Mesendoderm (in vitro differentiated cells): ENCODE results near the gene C16orf90.
A peak's percentile ranks its signal among the peaks of the same experiment; 100 is the strongest.

ENCODE experiments used
- DNase-seq: peaks from one replicate; pipeline ENCODE4 v3.0.0; 2013
- H2AK5ac ChIP-seq: 2 replicates; pipeline ENCODE4 v1.6.1; 2013; ENCODE audit warnings: low read length, inconsistent platforms
- H2BK120ac ChIP-seq: 2 replicates; pipeline ENCODE4 v1.6.1; 2013; ENCODE audit warnings: low read depth, mild to moderate bottlenecking, low read length, moderate library complexity, mixed read lengths
- H2BK15ac ChIP-seq: replicated peaks from 2 replicates; pipeline ENCODE4 v1.6.1; 2013; ENCODE audit warnings: low read depth, mild to moderate bottlenecking, moderate library complexity
- H2BK5ac ChIP-seq: 2 replicates; pipeline ENCODE4 v1.6.1; 2013; ENCODE audit warnings: low read length, inconsistent platforms
- H3K18ac ChIP-seq: 2 replicates; pipeline ENCODE4 v1.6.1; 2013; ENCODE audit warnings: mild to moderate bottlenecking, low read length, mixed read lengths
- H3K23ac ChIP-seq: one replicate; pipeline ENCODE4 v1.6.1; 2013; ENCODE audit warnings: low read length
- H3K27ac ChIP-seq: 2 replicates; pipeline ENCODE4 v1.5.1; 2013; ENCODE audit warnings: low read depth, mild to moderate bottlenecking, inconsistent platforms, low read length, moderate library complexity
- H3K27me3 ChIP-seq: 2 replicates; pipeline ENCODE4 v1.6.1; 2013; ENCODE audit warnings: low read length, control low read depth, mild to moderate bottlenecking, inconsistent platforms; ENCODE audit not compliant: insufficient read depth, poor library complexity
- H3K36me3 ChIP-seq: 2 replicates; pipeline ENCODE4 v1.6.1; 2013; ENCODE audit warnings: low read length, inconsistent platforms; ENCODE audit not compliant: control insufficient read depth, insufficient read depth
- H3K4ac ChIP-seq: one replicate; pipeline ENCODE4 v1.6.1; 2013; ENCODE audit warnings: low read depth, mild to moderate bottlenecking, low read length, moderate library complexity
- H3K4me1 ChIP-seq: 2 replicates; pipeline ENCODE4 v1.6.1; 2013; ENCODE audit warnings: low read depth, low read length, inconsistent platforms; ENCODE audit not compliant: control insufficient read depth
- H3K4me2 ChIP-seq: 2 replicates; pipeline ENCODE4 v1.6.1; 2013; ENCODE audit warnings: low read length
- H3K4me3 ChIP-seq: 2 replicates; pipeline ENCODE4 v1.5.1; 2013; ENCODE audit warnings: mild to moderate bottlenecking, low read length
- H3K56ac ChIP-seq: one replicate; pipeline ENCODE4 v1.6.1; 2013; ENCODE audit warnings: low read length
- H3K79me1 ChIP-seq: 2 replicates; pipeline ENCODE4 v1.6.1; 2013; ENCODE audit warnings: low read length, inconsistent platforms
- H3K79me2 ChIP-seq: 2 replicates; pipeline ENCODE4 v1.6.1; 2013; ENCODE audit warnings: mild to moderate bottlenecking, low read length; ENCODE audit not compliant: control insufficient read depth, insufficient read depth
- H3K9ac ChIP-seq: 2 replicates; pipeline ENCODE4 v1.6.1; 2013; ENCODE audit warnings: low read length, inconsistent platforms
- H4K5ac ChIP-seq: one replicate; pipeline ENCODE4 v1.6.1; 2013; ENCODE audit warnings: low read length
- H4K8ac ChIP-seq: one replicate; pipeline ENCODE4 v1.6.1; 2013; ENCODE audit warnings: low read depth, mild to moderate bottlenecking, control low read depth, low read length, moderate library complexity
- WGBS: extraction: QIAGEN DNeasy Blood & Tissue Kit; methylation state at CpG from one replicate; pipeline ENCODE4 v1.1.7; 2013; ENCODE audit warnings: low lambda C conversion rate, missing lambda C conversion rate; ENCODE audit not compliant: insufficient coverage; ENCODE audit errors: extremely low coverage; 5-methylcytosine and 5-hydroxymethylcytosine counted together

Gene C16orf90

GRCh38 chr16:3492356-3492755 is 2.9 kb downstream of the C16orf90 start:
- H3K36me3 ChIP-seq: no peaks in the 10 kb centered on the region
- no peak overlapping the region for H2BK15ac ChIP-seq
- H3K79me1 ChIP-seq: no peaks in the 10 kb centered on the region
- no peak overlapping the region for H4K5ac ChIP-seq
- no peak overlapping the region for H3K56ac ChIP-seq
- H3K9ac ChIP-seq: no peak overlapping the region
- no peaks in the 10 kb centered on the region for H3K4me1 ChIP-seq
- no peak overlapping the region for H3K18ac ChIP-seq
- no peaks in the 10 kb centered on the region for H3K27me3 ChIP-seq
- H2AK5ac ChIP-seq: no peak overlapping the region
- no peak overlapping the region for H4K8ac ChIP-seq
- no peak overlapping the region for H3K4ac ChIP-seq
- H3K23ac ChIP-seq: no peak overlapping the region
- no peak overlapping the region for H3K27ac ChIP-seq
- no peak overlapping the region for H3K4me2 ChIP-seq
- no CpG with 5 or more reads among the region's 10 CpGs for WGBS
- H2BK5ac ChIP-seq: no peak overlapping the region
- no peak overlapping the region for H3K4me3 ChIP-seq
- no peak overlapping the region for H2BK120ac ChIP-seq
- no peaks in the 10 kb centered on the region for H3K79me2 ChIP-seq
- no peak for DNase-seq

- Histone ChIP-seq H2BK15ac (no peak overlapping the region), H4K8ac (no peak overlapping the region), H3K4ac (no peak overlapping the region), H3K36me3 (no peaks in the 10 kb centered on the region), H3K27ac (no peak overlapping the region), H3K23ac (no peak overlapping the region), H3K9ac (no peak overlapping the region), H2AK5ac (no peak overlapping the region), H4K5ac (no peak overlapping the region), H3K79me2 (no peaks in the 10 kb centered on the region), H3K79me1 (no peaks in the 10 kb centered on the region), H2BK5ac (no peak overlapping the region), H3K4me3 (no peak overlapping the region), H3K4me1 (no peaks in the 10 kb centered on the region), H3K27me3 (no peaks in the 10 kb centered on the region), H2BK120ac (no peak overlapping the region), H3K4me2 (no peak overlapping the region), H3K18ac (no peak overlapping the region), H3K56ac (no peak overlapping the region)
- DNase-seq: no peak
- WGBS: no CpG with 5 or more reads among the region's 17 CpGs
Measured at GRCh38 chr16:3490911-3491629, 4.2 kb downstream of the C16orf90 start.

- no peak overlapping the region for H3K9ac ChIP-seq
- no peak overlapping the region for H3K4me3 ChIP-seq
- H3K4me1 ChIP-seq: no peaks in the 10 kb centered on the region
- H3K36me3 ChIP-seq: peaks cover 3% of the 10 kb centered on the region
- no peak overlapping the region for H3K4me2 ChIP-seq
- H3K18ac ChIP-seq: no peak overlapping the region
- H2BK15ac ChIP-seq: no peak overlapping the region
- H3K56ac ChIP-seq: no peak overlapping the region
- no peak overlapping the region for H4K5ac ChIP-seq
- no peak overlapping the region for H3K23ac ChIP-seq
- H2BK120ac ChIP-seq: no peak overlapping the region
- H2BK5ac ChIP-seq: no peak overlapping the region
- H4K8ac ChIP-seq: no peak overlapping the region
- no CpG with 5 or more reads among the region's 13 CpGs for WGBS
- DNase-seq: no peak
- no peaks in the 10 kb centered on the region for H3K79me2 ChIP-seq
- no peaks in the 10 kb centered on the region for H3K27me3 ChIP-seq
- no peak overlapping the region for H3K27ac ChIP-seq
- no peaks in the 10 kb centered on the region for H3K79me1 ChIP-seq
- no peak overlapping the region for H3K4ac ChIP-seq
- H2AK5ac ChIP-seq: no peak overlapping the region
Measured at GRCh38 chr16:3488801-3489200, 6.5 kb downstream of the C16orf90 start.

GRCh38 chr16:3487521-3488410 is 7.5 kb downstream of the C16orf90 start:
- no peaks in the 10 kb centered on the region for H3K27me3 ChIP-seq
- no peak overlapping the region for H3K4ac ChIP-seq
- peaks cover 4% of the 10 kb centered on the region for H3K36me3 ChIP-seq

GRCh38 chr16:3486506-3487215 is 8.6 kb downstream of the C16orf90 start:
- H3K27me3 ChIP-seq: no peaks in the 10 kb centered on the region
- no peak overlapping the region for H3K4ac ChIP-seq
- no peaks in the 10 kb centered on the region for H3K79me2 ChIP-seq
- no peak overlapping the region for H3K18ac ChIP-seq
- H2BK5ac ChIP-seq: no peak overlapping the region
- no peak overlapping the region for H2BK120ac ChIP-seq
- H3K23ac ChIP-seq: no peak overlapping the region
- no peak overlapping the region for H2AK5ac ChIP-seq
- H2BK15ac ChIP-seq: no peak overlapping the region
- H3K4me2 ChIP-seq: no peak overlapping the region
- H3K56ac ChIP-seq: no peak overlapping the region
- no peak overlapping the region for H4K5ac ChIP-seq
- peaks cover 5% of the 10 kb centered on the region for H3K36me3 ChIP-seq
- no peak for DNase-seq
- no peak overlapping the region for H3K9ac ChIP-seq
- no peaks in the 10 kb centered on the region for H3K79me1 ChIP-seq
- no peaks in the 10 kb centered on the region for H3K4me1 ChIP-seq
- no peak overlapping the region for H3K4me3 ChIP-seq
- WGBS: no CpG with 5 or more reads among the region's 24 CpGs
- no peak overlapping the region for H3K27ac ChIP-seq
- no peak overlapping the region for H4K8ac ChIP-seq

More at GRCh38 chr16:3487521-3488410, 7.5 kb downstream of the C16orf90 start:
- WGBS: no CpG with 5 or more reads among the region's 24 CpGs
- H3K18ac ChIP-seq: no peak overlapping the region
- H2BK15ac ChIP-seq: no peak overlapping the region
- no peak overlapping the region for H4K8ac ChIP-seq
- H3K23ac ChIP-seq: no peak overlapping the region
- H2BK120ac ChIP-seq: no peak overlapping the region
- H3K9ac ChIP-seq: no peak overlapping the region
- H3K27ac ChIP-seq: no peak overlapping the region
- H3K79me2 ChIP-seq: no peaks in the 10 kb centered on the region
- H3K56ac ChIP-seq: no peak overlapping the region
- DNase-seq: peak; percentile 27
- no peak overlapping the region for H2AK5ac ChIP-seq
- H3K4me2 ChIP-seq: no peak overlapping the region
- no peak overlapping the region for H2BK5ac ChIP-seq
- no peaks in the 10 kb centered on the region for H3K4me1 ChIP-seq
- H3K4me3 ChIP-seq: no peak overlapping the region
- no peak overlapping the region for H4K5ac ChIP-seq
- no peaks in the 10 kb centered on the region for H3K79me1 ChIP-seq
